Measurements from ENCODE around the gene EXOSC5. TPM values are rescaled to one million over a fixed set of nuclear protein-coding genes. Genes with fewer than 3 reads are reported as not detected.
A peak's percentile ranks its signal among the peaks of the same experiment; 100 is the strongest.

Gene EXOSC5
- total RNA-seq, 1 donor from 2014 or later: 15.4 TPM

- no peak overlapping the region for H3K4me3 Mint-ChIP-seq (ENCODE audit: low read depth)
- peaks cover 5% of the 10 kb centered on the region for H3K36me3 Mint-ChIP-seq (ENCODE audit: insufficient read depth)
- H3K9me3 Mint-ChIP-seq (ENCODE audit: low read depth): no peaks in the 10 kb centered on the region
- H3K27me3 Mint-ChIP-seq: no peaks in the 10 kb centered on the region
- no peak overlapping the region for H3K27ac Mint-ChIP-seq
- no peak for DNase-seq (ENCODE audit: low spot score, unreplicated experiment)
- no peak for TF ChIP-seq CTCF (IDR thresholded peaks at IDR 0.05; ENCODE audit: unreplicated experiment)
- peaks cover 12% of the 10 kb centered on the region for H3K4me1 Mint-ChIP-seq (ENCODE audit: low read depth)
These were observed 11.1 kb upstream of the EXOSC5 start for GRCh38 chr19:41408256-41408655.

- Mint-ChIP-seq H3K4me3 (ENCODE audit: low read depth) (no peak overlapping the region), H3K9me3 (ENCODE audit: low read depth) (no peaks in the 10 kb centered on the region), H3K4me1 (ENCODE audit: low read depth) (peaks cover 12% of the 10 kb centered on the region), H3K27ac (peak overlapping the region; percentile 81), H3K27me3 (no peaks in the 10 kb centered on the region), H3K36me3 (ENCODE audit: insufficient read depth) (peaks cover 5% of the 10 kb centered on the region)
- TF ChIP-seq CTCF (IDR thresholded peaks at IDR 0.05; ENCODE audit: unreplicated experiment): no peak
- DNase-seq (ENCODE audit: low spot score, unreplicated experiment): no peak
These were observed 10.1 kb upstream of the EXOSC5 start for GRCh38 chr19:41407271-41407670.

- no peaks in the 10 kb centered on the region for H3K27me3 Mint-ChIP-seq
- no peaks in the 10 kb centered on the region for H3K9me3 Mint-ChIP-seq (ENCODE audit: low read depth)
- peaks cover 2% of the 10 kb centered on the region for H3K36me3 Mint-ChIP-seq (ENCODE audit: insufficient read depth)
- peaks cover 12% of the 10 kb centered on the region for H3K4me1 Mint-ChIP-seq (ENCODE audit: low read depth)
- no peak overlapping the region for H3K4me3 Mint-ChIP-seq (ENCODE audit: low read depth)
- TF ChIP-seq CTCF (IDR thresholded peaks at IDR 0.05; ENCODE audit: unreplicated experiment): no peak
- H3K27ac Mint-ChIP-seq: no peak overlapping the region
- no peak for DNase-seq (ENCODE audit: low spot score, unreplicated experiment)
These were observed 8.6 kb upstream of the EXOSC5 start for GRCh38 chr19:41405776-41406175.

GRCh38 chr19:41403181-41403970 is 6.2 kb upstream of the EXOSC5 start:
- TF ChIP-seq CTCF (IDR thresholded peaks at IDR 0.05; ENCODE audit: unreplicated experiment): no peak
- H3K27me3 Mint-ChIP-seq: no peaks in the 10 kb centered on the region
- H3K36me3 Mint-ChIP-seq (ENCODE audit: insufficient read depth): no peaks in the 10 kb centered on the region
- H3K4me1 Mint-ChIP-seq (ENCODE audit: low read depth): peaks cover 9% of the 10 kb centered on the region
- H3K9me3 Mint-ChIP-seq (ENCODE audit: low read depth): no peaks in the 10 kb centered on the region
- no peak overlapping the region for H3K27ac Mint-ChIP-seq
- no peak overlapping the region for H3K4me3 Mint-ChIP-seq (ENCODE audit: low read depth)
- no peak for DNase-seq (ENCODE audit: low spot score, unreplicated experiment)

GRCh38 chr19:41402010-41402409 is 4.9 kb upstream of the EXOSC5 start:
- Mint-ChIP-seq H3K36me3 (ENCODE audit: insufficient read depth) (no peaks in the 10 kb centered on the region), H3K4me3 (ENCODE audit: low read depth) (no peak overlapping the region), H3K27ac (no peak overlapping the region), H3K27me3 (no peaks in the 10 kb centered on the region), H3K4me1 (ENCODE audit: low read depth) (peaks cover 16% of the 10 kb centered on the region), H3K9me3 (ENCODE audit: low read depth) (no peaks in the 10 kb centered on the region)
- no peak for TF ChIP-seq CTCF (IDR thresholded peaks at IDR 0.05; ENCODE audit: unreplicated experiment)
- no peak for DNase-seq (ENCODE audit: low spot score, unreplicated experiment)

Measured in progenitor cell of endocrine pancreas (in vitro differentiated cells).